ENCODE data around the gene PCDHGC4. TPM values are rescaled to one million over a fixed set of nuclear protein-coding genes. Genes with fewer than 3 reads are reported as not detected.

Gene PCDHGC4
- total and polyA plus RNA-seq, 2 experiments from 2014 or later: 0.35 to 1.5 TPM

GRCh38 chr5:141515946-141516671 is 31.3 kb downstream of the PCDHGC4 start:
- no peaks in the 10 kb centered on the region for H3K9me3 ChIP-seq (ENCODE audit: low read depth)
- no peak overlapping the region for H2AFZ ChIP-seq
- WGBS (ENCODE audit: low lambda C conversion rate, missing lambda C conversion rate): 90% methylated on average over 4 of the region's 4 CpGs
- H3K27ac ChIP-seq: peak overlapping the region; percentile 97
- H3K27me3 ChIP-seq: no peaks in the 10 kb centered on the region
- TF ChIP-seq EZH2phosphoT487 (IDR thresholded peaks at IDR 0.05; ENCODE audit: low read depth, severe bottlenecking, unreplicated experiment) (no peak), EZH2 (IDR thresholded peaks at IDR 0.05; ENCODE audit: borderline replicate concordance) (no peak), CTCF (IDR thresholded peaks at IDR 0.05; ENCODE audit: poor library complexity) (no peak)
- no peaks in the 10 kb centered on the region for H4K20me1 ChIP-seq (ENCODE audit: insufficient read depth, poor library complexity, severe bottlenecking)
- H3K36me3 ChIP-seq (replicated peaks; ENCODE audit: insufficient read depth, low read depth): no peaks in the 10 kb centered on the region
- H3K9me2 ChIP-seq (replicated peaks; ENCODE audit: insufficient read depth): no peaks in the 10 kb centered on the region
- peaks cover 2% of the 10 kb centered on the region for H3K79me2 ChIP-seq
- peaks cover 25% of the 10 kb centered on the region for H3K4me1 ChIP-seq (ENCODE audit: insufficient read depth)
- no peak for DNase-seq (ENCODE audit: low spot score)
- H3K4me3 ChIP-seq: no peak overlapping the region
- no peak overlapping the region for H3K4me2 ChIP-seq

- peak overlapping the region; percentile 97 for H3K27ac ChIP-seq
- H3K4me3 ChIP-seq: no peak overlapping the region
- no peaks in the 10 kb centered on the region for H4K20me1 ChIP-seq (ENCODE audit: insufficient read depth, poor library complexity, severe bottlenecking)
- H3K4me1 ChIP-seq (ENCODE audit: insufficient read depth): peaks cover 28% of the 10 kb centered on the region
- H3K4me2 ChIP-seq: no peak overlapping the region
- H3K79me2 ChIP-seq: peaks cover 2% of the 10 kb centered on the region
- H2AFZ ChIP-seq: no peak overlapping the region
- TF ChIP-seq EZH2 (IDR thresholded peaks at IDR 0.05; ENCODE audit: borderline replicate concordance) (no peak), CTCF (IDR thresholded peaks at IDR 0.05; ENCODE audit: poor library complexity) (no peak), EZH2phosphoT487 (IDR thresholded peaks at IDR 0.05; ENCODE audit: low read depth, severe bottlenecking, unreplicated experiment) (no peak)
- H3K27me3 ChIP-seq: no peaks in the 10 kb centered on the region
- H3K36me3 ChIP-seq (replicated peaks; ENCODE audit: insufficient read depth, low read depth): no peaks in the 10 kb centered on the region
- H3K9me3 ChIP-seq (ENCODE audit: low read depth): no peaks in the 10 kb centered on the region
- no peak for DNase-seq (ENCODE audit: low spot score)
- 93% methylated on average over 8 of the region's 8 CpGs for WGBS (ENCODE audit: low lambda C conversion rate, missing lambda C conversion rate)
- no peaks in the 10 kb centered on the region for H3K9me2 ChIP-seq (replicated peaks; ENCODE audit: insufficient read depth)
Observed at GRCh38 chr5:141516672-141517025, 31.8 kb downstream of the PCDHGC4 start.

- 87% methylated on average over 8 of the region's 8 CpGs for WGBS (ENCODE audit: low lambda C conversion rate, missing lambda C conversion rate)
- H3K36me3 ChIP-seq (replicated peaks; ENCODE audit: insufficient read depth, low read depth): no peaks in the 10 kb centered on the region
- H3K79me2 ChIP-seq: no peaks in the 10 kb centered on the region
- peak overlapping the region; percentile 48 for H3K27ac ChIP-seq
- H3K4me3 ChIP-seq: no peak overlapping the region
- H3K27me3 ChIP-seq: no peaks in the 10 kb centered on the region
- no peaks in the 10 kb centered on the region for H3K9me2 ChIP-seq (replicated peaks; ENCODE audit: insufficient read depth)
- TF ChIP-seq EZH2phosphoT487 (IDR thresholded peaks at IDR 0.05; ENCODE audit: low read depth, severe bottlenecking, unreplicated experiment) (no peak), CTCF (IDR thresholded peaks at IDR 0.05; ENCODE audit: poor library complexity) (no peak), EZH2 (IDR thresholded peaks at IDR 0.05; ENCODE audit: borderline replicate concordance) (no peak)
- H3K4me1 ChIP-seq (ENCODE audit: insufficient read depth): peaks cover 35% of the 10 kb centered on the region
- no peaks in the 10 kb centered on the region for H4K20me1 ChIP-seq (ENCODE audit: insufficient read depth, poor library complexity, severe bottlenecking)
- H2AFZ ChIP-seq: no peak overlapping the region
- no peak overlapping the region for H3K4me2 ChIP-seq
- no peaks in the 10 kb centered on the region for H3K9me3 ChIP-seq (ENCODE audit: low read depth)
- no peak for DNase-seq (ENCODE audit: low spot score)
Observed at GRCh38 chr5:141517312-141517711, 32.5 kb downstream of the PCDHGC4 start.
